Trophoblast cell (in vitro differentiated cells and primary cell): ENCODE data around the gene ZNF709.

Experiments used
- DNase-seq, 2 donors: peaks; one replicate each; pipeline ENCODE4 v3.0.0-alpha.2; 2016
- H2AFZ ChIP-seq: 2 replicates; pipeline ENCODE4 v1.6.1; 2013; ENCODE audit warnings: low read length, moderate library complexity, mild to moderate bottlenecking; ENCODE audit not compliant: insufficient read depth, poor library complexity
- H2AK5ac ChIP-seq: 2 replicates; pipeline ENCODE4 v1.6.1; 2013; ENCODE audit warnings: mild to moderate bottlenecking, low read length
- H2BK120ac ChIP-seq: 2 replicates; pipeline ENCODE4 v1.6.1; 2013; ENCODE audit warnings: low read length, mild to moderate bottlenecking, moderate library complexity; ENCODE audit not compliant: insufficient read depth, poor library complexity
- H2BK12ac ChIP-seq: 2 replicates; pipeline ENCODE4 v1.6.1; 2013; ENCODE audit warnings: mild to moderate bottlenecking, low read length, moderate library complexity
- H2BK5ac ChIP-seq: 2 replicates; pipeline ENCODE4 v1.6.1; 2013; ENCODE audit warnings: low read length, low read depth, moderate library complexity, mild to moderate bottlenecking; ENCODE audit not compliant: poor library complexity
- H3K14ac ChIP-seq: 2 replicates; pipeline ENCODE4 v1.6.1; 2013; ENCODE audit warnings: mild to moderate bottlenecking, low read length
- H3K18ac ChIP-seq: 2 replicates; pipeline ENCODE4 v1.6.1; 2013; ENCODE audit warnings: mild to moderate bottlenecking, low read length
- H3K23ac ChIP-seq: 2 replicates; pipeline ENCODE4 v1.6.1; 2013; ENCODE audit warnings: low read length
- H3K27ac ChIP-seq: 2 replicates; pipeline ENCODE4 v1.5.1; 2013; ENCODE audit warnings: low read depth, mild to moderate bottlenecking, inconsistent platforms, low read length, moderate library complexity
- H3K27me3 ChIP-seq: 2 replicates; pipeline ENCODE4 v1.6.1; 2013; ENCODE audit warnings: inconsistent platforms, mild to moderate bottlenecking, low read length, moderate library complexity; ENCODE audit not compliant: insufficient read depth
- H3K36me3 ChIP-seq, 2 experiments: 1 replicate in 1 of 2; 2 replicates in 1 of 2; pipeline ENCODE4 v1.6.1; 2013; ENCODE audit warnings: low read length in 2 of 2, mild to moderate bottlenecking in 2 of 2, moderate library complexity in 1 of 2; ENCODE audit not compliant: insufficient read depth in 2 of 2, control insufficient read depth in 1 of 2
- H3K4ac ChIP-seq: 2 replicates; pipeline ENCODE4 v1.6.1; 2013; ENCODE audit warnings: low read depth, mild to moderate bottlenecking, low read length, moderate library complexity
- H3K4me1 ChIP-seq, 2 experiments: 1 replicate in 1 of 2; 2 replicates in 1 of 2; pipeline ENCODE4 v1.6.1; 2013; ENCODE audit warnings: low read length in 2 of 2, mild to moderate bottlenecking in 2 of 2, moderate library complexity in 1 of 2; ENCODE audit not compliant: insufficient read depth in 2 of 2, control insufficient read depth in 1 of 2
- H3K4me2 ChIP-seq: 2 replicates; pipeline ENCODE4 v1.6.1; 2013; ENCODE audit warnings: inconsistent platforms, mild to moderate bottlenecking, low read length, moderate library complexity
- H3K4me3 ChIP-seq: 2 replicates; pipeline ENCODE4 v1.5.1; 2013; ENCODE audit warnings: mild to moderate bottlenecking, low read depth, low read length, inconsistent platforms
- H3K79me1 ChIP-seq: one replicate; pipeline ENCODE4 v1.6.1; 2013; ENCODE audit warnings: low read length
- H3K79me2 ChIP-seq: 2 replicates; pipeline ENCODE4 v1.6.1; 2013; ENCODE audit warnings: low read length, mild to moderate bottlenecking; ENCODE audit not compliant: control insufficient read depth, insufficient read depth, poor library complexity
- H3K9ac ChIP-seq: 2 replicates; pipeline ENCODE4 v1.6.1; 2013; ENCODE audit warnings: mild to moderate bottlenecking, low read length
- H3K9me3 ChIP-seq: 2 replicates; pipeline ENCODE4 v1.6.1; 2013; ENCODE audit warnings: low read depth, mild to moderate bottlenecking, control low read depth, inconsistent platforms, low read length; ENCODE audit not compliant: insufficient read depth
- H4K12ac ChIP-seq: 2 replicates; pipeline ENCODE4 v1.6.1; 2013; ENCODE audit warnings: low read depth, mild to moderate bottlenecking, low read length, moderate library complexity
- H4K8ac ChIP-seq: 2 replicates; pipeline ENCODE4 v1.6.1; 2013; ENCODE audit warnings: low read depth, mild to moderate bottlenecking, low read length, moderate library complexity
- H4K91ac ChIP-seq: one replicate; pipeline ENCODE4 v1.6.1; 2013; ENCODE audit warnings: low read depth, mild to moderate bottlenecking, low read length, moderate library complexity
- WGBS: extraction: QIAGEN DNeasy Blood & Tissue Kit; methylation state at CpG from one replicate; pipeline ENCODE4 v1.1.7; 2013; ENCODE audit warnings: missing lambda C conversion rate; ENCODE audit not compliant: insufficient read length, insufficient coverage; ENCODE audit errors: extremely low coverage; 5-methylcytosine and 5-hydroxymethylcytosine counted together

The ZNF709 gene

GRCh38 chr19:12453495-12453894 is 31.1 kb downstream of the ZNF709 start:
- no CpG with 5 or more reads among the region's 6 CpGs for WGBS
- no peak overlapping the region for H3K4me3 ChIP-seq
- no peak overlapping the region for H3K27ac ChIP-seq
- H2BK120ac ChIP-seq = no peak overlapping the region
- H3K79me1 ChIP-seq = no peaks in the 10 kb centered on the region
- no peak overlapping the region for H3K9ac ChIP-seq
- H3K79me2 ChIP-seq = no peaks in the 10 kb centered on the region
- no peak overlapping the region for H3K18ac ChIP-seq
- H2AFZ ChIP-seq = no peak overlapping the region
- H3K14ac ChIP-seq = no peak overlapping the region
- H2AK5ac ChIP-seq = no peak overlapping the region
- no peak overlapping the region for H3K4ac ChIP-seq
- no peak overlapping the region for H4K8ac ChIP-seq
- no peak overlapping the region for H3K23ac ChIP-seq
- H2BK12ac ChIP-seq = no peak overlapping the region
- H3K36me3 ChIP-seq = peaks cover 0 to 2% of the 10 kb centered on the region in 2 experiments
- no peaks in the 10 kb centered on the region for H3K4me1 ChIP-seq
- no peak overlapping the region for H4K91ac ChIP-seq
- no peak overlapping the region for H4K12ac ChIP-seq
- no peak overlapping the region for H2BK5ac ChIP-seq
- no peak overlapping the region for H3K4me2 ChIP-seq
- H3K27me3 ChIP-seq = no peaks in the 10 kb centered on the region
- peak; percentile 79 to 93 for DNase-seq
- peaks cover 19% of the 10 kb centered on the region for H3K9me3 ChIP-seq

DNA sequence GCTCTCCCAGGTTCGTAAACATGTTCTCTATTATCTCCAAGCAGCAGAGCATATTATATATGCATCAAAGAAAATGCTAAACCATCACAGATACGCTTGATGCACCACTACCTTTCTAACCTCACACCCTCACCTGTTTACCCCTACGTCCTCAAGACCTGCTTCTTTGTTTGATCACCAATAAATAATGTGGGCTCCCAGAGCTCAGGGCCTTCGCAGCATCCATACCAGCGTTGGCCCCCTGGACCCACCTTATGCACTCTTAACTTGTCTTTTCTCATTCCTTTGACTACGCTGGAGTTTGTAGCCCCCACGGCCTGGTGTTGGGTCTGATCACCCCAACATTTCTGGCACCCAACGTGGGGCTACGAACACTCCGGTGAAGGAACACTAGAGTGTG is 33.8 kb downstream of the ZNF709 start:
- Histone ChIP-seq H3K9ac (no peak overlapping the region), H3K23ac (no peak overlapping the region), H2BK12ac (no peak overlapping the region), H4K12ac (no peak overlapping the region), H3K79me1 (no peaks in the 10 kb centered on the region), H3K9me3 (peaks cover 19% of the 10 kb centered on the region), H3K79me2 (no peaks in the 10 kb centered on the region), H3K4me3 (no peak overlapping the region), H2AFZ (no peak overlapping the region), H3K36me3 (peaks cover 0 to 2% of the 10 kb centered on the region in 2 experiments), H3K4me2 (no peak overlapping the region), H2AK5ac (no peak overlapping the region), H4K91ac (no peak overlapping the region), H3K18ac (no peak overlapping the region), H2BK120ac (no peak overlapping the region), H2BK5ac (no peak overlapping the region), H3K14ac (no peak overlapping the region), H3K27me3 (no peaks in the 10 kb centered on the region), H3K4me1 (no peaks in the 10 kb centered on the region), H3K27ac (no peak overlapping the region), H4K8ac (no peak overlapping the region), H3K4ac (no peak overlapping the region)
- no CpG with 5 or more reads among the region's 10 CpGs for WGBS
- DNase-seq = no peak

DNA sequence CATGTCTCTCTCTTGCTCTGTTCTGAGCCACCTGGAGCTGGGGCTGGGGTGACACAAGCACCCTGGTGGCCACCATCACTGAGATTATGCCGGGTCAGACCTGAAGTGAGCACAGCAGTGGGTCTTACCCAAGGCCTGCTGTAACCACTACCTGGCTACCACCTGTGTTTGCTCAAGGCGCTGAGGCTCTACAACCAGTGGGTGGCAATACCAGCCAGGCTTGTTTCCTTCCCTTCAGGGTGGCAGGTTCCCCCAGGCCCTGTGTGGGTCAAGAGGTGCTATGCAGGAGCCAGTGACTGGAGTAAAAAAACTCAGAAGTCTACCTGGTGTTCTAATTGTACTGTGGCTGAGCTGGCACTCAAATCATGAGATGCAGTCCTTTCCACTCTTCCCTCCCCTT is 35.8 kb downstream of the ZNF709 start:
- no peaks in the 10 kb centered on the region for H3K27me3 ChIP-seq
- H4K8ac ChIP-seq = no peak overlapping the region
- no peak overlapping the region for H3K18ac ChIP-seq
- no peak for DNase-seq
- H2BK120ac ChIP-seq = no peak overlapping the region
- H3K4me1 ChIP-seq = no peaks in the 10 kb centered on the region
- no peak overlapping the region for H3K4ac ChIP-seq
- no peak overlapping the region for H4K12ac ChIP-seq
- H2BK12ac ChIP-seq = no peak overlapping the region
- H2AK5ac ChIP-seq = no peak overlapping the region
- no peak overlapping the region for H3K27ac ChIP-seq
- no CpG with 5 or more reads among the region's 2 CpGs for WGBS
- no peak overlapping the region for H3K14ac ChIP-seq
- no peak overlapping the region for H3K9ac ChIP-seq
- no peak overlapping the region for H4K91ac ChIP-seq
- H3K36me3 ChIP-seq = peaks cover 0 to 2% of the 10 kb centered on the region in 2 experiments
- no peaks in the 10 kb centered on the region for H3K79me1 ChIP-seq
- H3K4me3 ChIP-seq = no peak overlapping the region
- H3K4me2 ChIP-seq = no peak overlapping the region
- no peak overlapping the region for H2AFZ ChIP-seq
- no peak overlapping the region for H2BK5ac ChIP-seq
- peaks cover 19% of the 10 kb centered on the region for H3K9me3 ChIP-seq
- H3K79me2 ChIP-seq = no peaks in the 10 kb centered on the region
- H3K23ac ChIP-seq = no peak overlapping the region

GRCh38 chr19:12440541-12441316 is 43.9 kb downstream of the ZNF709 start, which contains the start of gene ZNF443:
Gene ZNF443, minus strand, starts transcription at chr19:12441021. Its CDS starts 107 bp downstream, at chr19:12440914.
- peak within 1 kb of the TSS; percentile 93 for H3K14ac ChIP-seq

More at GRCh38 chr19:12440541-12441316, 43.9 kb downstream of the ZNF709 start, which contains the start of gene ZNF443:
- no peaks in the 10 kb centered on the region for H3K9me3 ChIP-seq
- peak within 1 kb of the TSS; percentile 67 for H3K4ac ChIP-seq
- no peak within 1 kb of the TSS for H2AK5ac ChIP-seq
- peak within 1 kb of the TSS; percentile 92 for H3K18ac ChIP-seq
- peak within 1 kb of the TSS; percentile 79 for H2BK120ac ChIP-seq
- H3K4me1 ChIP-seq = no peaks in the 10 kb centered on the region
- peak within 1 kb of the TSS; percentile 84 for H4K12ac ChIP-seq
- H3K79me2 ChIP-seq = peaks cover 2% of the 10 kb centered on the region
- no peak within 1 kb of the TSS for H3K23ac ChIP-seq
- DNase-seq = peak; percentile 99 to 100
- peak within 1 kb of the TSS; percentile 69 for H2AFZ ChIP-seq
- peak within 1 kb of the TSS; percentile 89 for H3K9ac ChIP-seq
- H3K4me2 ChIP-seq = peak within 1 kb of the TSS; percentile 92
- peak within 1 kb of the TSS; percentile 93 for H4K8ac ChIP-seq
- peak within 1 kb of the TSS; percentile 94 for H3K27ac ChIP-seq
- H3K79me1 ChIP-seq = peaks cover 7% of the 10 kb centered on the region
- peak within 1 kb of the TSS; percentile 38 for H2BK12ac ChIP-seq
- no peaks in the 10 kb centered on the region for H3K27me3 ChIP-seq
- no peaks in the 10 kb centered on the region for H3K36me3 ChIP-seq
- H3K4me3 ChIP-seq = peak within 1 kb of the TSS; percentile 89
- WGBS = no CpG with 5 or more reads among the region's 59 CpGs
- peak within 1 kb of the TSS; percentile 88 for H4K91ac ChIP-seq
- peak within 1 kb of the TSS; percentile 42 for H2BK5ac ChIP-seq
